ENCODE data around the gene QPCT.

QPCT gene

DNA sequence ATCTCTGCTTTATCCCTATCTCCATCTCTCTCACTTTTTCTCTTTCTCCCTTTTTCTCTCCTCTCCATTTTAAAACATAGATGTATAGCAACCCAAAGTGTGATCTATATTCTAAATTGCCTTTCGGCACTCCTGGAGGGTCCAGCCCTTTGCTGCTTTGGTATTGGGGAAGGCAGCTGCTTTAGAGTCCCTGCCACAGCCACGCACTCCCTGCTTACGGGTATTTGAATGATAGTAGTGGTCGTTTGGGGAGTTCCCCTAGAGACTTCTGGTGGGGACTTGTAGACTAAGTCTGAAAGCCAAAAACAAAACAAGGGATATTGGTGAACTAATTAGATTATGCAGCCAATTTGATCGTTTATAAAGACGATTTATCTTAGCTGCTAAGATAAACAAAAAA is 11.9 kb downstream of the QPCT start:
- TF ChIP-seq, protein P1, sequence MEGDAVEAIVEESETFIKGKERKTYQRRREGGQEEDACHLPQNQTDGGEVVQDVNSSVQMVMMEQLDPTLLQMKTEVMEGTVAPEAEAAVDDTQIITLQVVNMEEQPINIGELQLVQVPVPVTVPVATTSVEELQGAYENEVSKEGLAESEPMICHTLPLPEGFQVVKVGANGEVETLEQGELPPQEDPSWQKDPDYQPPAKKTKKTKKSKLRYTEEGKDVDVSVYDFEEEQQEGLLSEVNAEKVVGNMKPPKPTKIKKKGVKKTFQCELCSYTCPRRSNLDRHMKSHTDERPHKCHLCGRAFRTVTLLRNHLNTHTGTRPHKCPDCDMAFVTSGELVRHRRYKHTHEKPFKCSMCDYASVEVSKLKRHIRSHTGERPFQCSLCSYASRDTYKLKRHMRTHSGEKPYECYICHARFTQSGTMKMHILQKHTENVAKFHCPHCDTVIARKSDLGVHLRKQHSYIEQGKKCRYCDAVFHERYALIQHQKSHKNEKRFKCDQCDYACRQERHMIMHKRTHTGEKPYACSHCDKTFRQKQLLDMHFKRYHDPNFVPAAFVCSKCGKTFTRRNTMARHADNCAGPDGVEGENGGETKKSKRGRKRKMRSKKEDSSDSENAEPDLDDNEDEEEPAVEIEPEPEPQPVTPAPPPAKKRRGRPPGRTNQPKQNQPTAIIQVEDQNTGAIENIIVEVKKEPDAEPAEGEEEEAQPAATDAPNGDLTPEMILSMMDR (IDR thresholded peaks at IDR 0.05; ENCODE audit: low read length, missing control alignments), result no peak
- no peak overlapping the region for H3K4me3 ChIP-seq (replicated peaks; ENCODE audit: low read depth, low read length)
- DNase-seq (ENCODE audit: low read depth), result no peak

DNA sequence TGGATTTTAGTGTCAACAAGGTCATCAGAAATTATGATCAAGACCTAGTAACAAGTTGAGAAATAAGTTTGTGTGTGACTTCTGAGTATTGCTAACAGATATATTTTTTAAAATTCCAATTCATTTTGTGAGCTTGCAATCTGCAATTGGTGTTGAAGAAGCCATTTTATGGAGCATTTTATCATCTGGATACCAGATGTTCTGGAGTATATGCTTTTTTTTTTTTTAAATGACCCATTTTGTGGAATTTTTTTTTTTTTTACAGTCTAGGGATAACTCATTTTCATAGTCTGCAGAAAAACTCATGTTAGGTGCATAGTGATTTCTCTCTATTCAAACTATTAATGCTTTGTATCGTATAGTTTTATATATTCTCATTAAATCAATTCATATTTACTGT is 12.6 kb downstream of the QPCT start:
- DNase-seq (ENCODE audit: low read depth), result no peak
- TF ChIP-seq, protein P1 (IDR thresholded peaks at IDR 0.05; ENCODE audit: low read length, missing control alignments), result no peak

GRCh38 chr2:37357530-37357929 is 13.1 kb downstream of the QPCT start:
- H3K4me3 ChIP-seq (replicated peaks; ENCODE audit: low read depth, low read length), result no peak overlapping the region
- TF ChIP-seq, protein P1 (IDR thresholded peaks at IDR 0.05; ENCODE audit: low read length, missing control alignments), result no peak
- DNase-seq (ENCODE audit: low read depth), result no peak

More for the DNA sequence above, 12.6 kb downstream of the QPCT start:
- no peak overlapping the region for H3K4me3 ChIP-seq (replicated peaks; ENCODE audit: low read depth, low read length)

GRCh38 chr2:37358466-37358865 is 14.0 kb downstream of the QPCT start:
- TF ChIP-seq, protein P1 (IDR thresholded peaks at IDR 0.05; ENCODE audit: low read length, missing control alignments), result no peak
- no peak overlapping the region for H3K4me3 ChIP-seq (replicated peaks; ENCODE audit: low read depth, low read length)
- no peak for DNase-seq (ENCODE audit: low read depth)

DNA sequence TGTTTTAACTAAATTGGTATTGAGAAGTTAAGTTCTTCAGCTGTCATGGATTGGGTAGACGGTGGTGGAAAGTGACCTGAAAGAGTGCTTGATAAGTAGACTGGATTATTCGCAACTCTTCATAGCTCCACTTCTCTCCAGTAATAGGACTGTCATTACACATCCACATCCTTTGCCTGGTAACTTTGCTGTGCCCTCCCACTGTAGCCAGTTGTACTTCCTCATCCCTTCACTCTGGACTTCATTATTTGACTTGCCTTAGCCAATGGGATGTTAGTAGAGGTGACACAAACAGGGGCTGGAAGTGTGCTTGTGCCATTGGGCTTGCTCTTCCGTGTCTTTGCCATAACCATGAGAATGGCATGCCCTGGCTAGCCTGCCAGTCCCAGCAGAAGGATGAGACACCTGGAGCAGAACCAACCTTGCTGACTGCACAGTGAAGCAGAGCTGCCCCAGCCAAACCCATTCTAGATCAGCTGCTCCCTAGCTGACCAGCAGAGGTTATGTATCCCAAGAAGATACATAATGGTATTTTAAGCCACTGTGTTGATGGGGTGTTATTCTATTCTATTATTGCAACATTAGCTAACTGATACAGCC is 16.9 kb downstream of the QPCT start:
- DNase-seq (ENCODE audit: low read depth), result no peak
- H3K4me3 ChIP-seq (replicated peaks; ENCODE audit: low read depth, low read length), result no peak overlapping the region
- TF ChIP-seq, protein P1 (IDR thresholded peaks at IDR 0.05; ENCODE audit: low read length, missing control alignments), result no peak

DNA sequence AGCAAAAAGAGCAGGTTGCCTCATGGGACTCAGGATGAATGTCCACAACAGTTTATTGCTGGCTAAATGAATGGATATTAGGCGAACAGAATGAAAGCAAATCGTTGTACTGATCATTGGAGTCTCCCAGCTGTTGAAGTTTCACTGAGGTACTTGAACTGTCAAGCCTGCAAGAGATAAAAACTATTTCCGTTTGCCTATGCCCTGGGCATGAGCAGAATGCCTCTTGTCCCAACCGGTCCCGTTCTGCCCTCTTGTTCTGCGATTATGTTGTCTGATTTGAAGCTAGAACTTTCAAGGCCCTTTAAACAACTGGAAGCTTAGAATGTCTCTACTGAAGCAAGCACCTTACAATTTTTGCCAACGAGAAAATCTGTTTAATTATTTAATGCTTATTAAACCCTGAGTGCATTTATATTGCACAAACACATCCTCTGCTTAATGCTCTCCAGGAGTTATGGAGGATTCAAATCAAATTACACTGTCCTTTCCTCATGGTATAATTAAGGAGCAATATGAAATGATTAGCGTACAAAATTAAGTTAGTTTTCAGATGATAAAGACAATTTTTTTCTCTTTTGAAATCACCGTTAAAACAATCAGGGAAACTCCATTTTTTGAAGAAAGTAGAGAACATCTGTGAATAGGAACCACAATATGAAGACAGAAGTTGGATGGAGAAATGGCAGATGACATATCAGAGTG is 17.7 kb downstream of the QPCT start:
- H3K4me3 ChIP-seq (replicated peaks; ENCODE audit: low read depth, low read length), result no peak overlapping the region

More for the DNA sequence above, 17.7 kb downstream of the QPCT start:
- DNase-seq (ENCODE audit: low read depth), result no peak
- TF ChIP-seq, protein P1 (IDR thresholded peaks at IDR 0.05; ENCODE audit: low read length, missing control alignments), result no peak
